Measurements from ENCODE around the gene FES.

Gene FES

DNA sequence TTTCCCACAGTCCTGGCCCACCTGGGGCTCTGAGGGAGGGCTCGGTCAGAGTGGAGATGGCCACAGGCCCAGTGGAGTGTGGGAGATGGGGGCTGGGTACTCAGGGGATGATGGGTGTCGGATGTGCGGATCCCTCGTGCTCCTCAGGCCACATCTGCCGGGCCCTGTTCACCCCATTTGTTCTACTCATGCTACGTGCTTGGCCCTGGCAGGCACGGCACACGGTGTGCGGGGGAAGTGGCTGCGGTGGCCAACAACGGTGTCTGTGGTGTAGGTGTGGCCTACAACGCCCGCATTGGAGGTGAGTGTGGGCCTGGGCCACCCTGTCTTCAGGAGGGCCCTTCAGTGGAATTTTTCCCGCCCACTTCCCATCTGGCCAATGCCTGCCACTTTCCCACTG lies 7.0 kb upstream of the FES start:
- no peak for DNase-seq

DNA sequence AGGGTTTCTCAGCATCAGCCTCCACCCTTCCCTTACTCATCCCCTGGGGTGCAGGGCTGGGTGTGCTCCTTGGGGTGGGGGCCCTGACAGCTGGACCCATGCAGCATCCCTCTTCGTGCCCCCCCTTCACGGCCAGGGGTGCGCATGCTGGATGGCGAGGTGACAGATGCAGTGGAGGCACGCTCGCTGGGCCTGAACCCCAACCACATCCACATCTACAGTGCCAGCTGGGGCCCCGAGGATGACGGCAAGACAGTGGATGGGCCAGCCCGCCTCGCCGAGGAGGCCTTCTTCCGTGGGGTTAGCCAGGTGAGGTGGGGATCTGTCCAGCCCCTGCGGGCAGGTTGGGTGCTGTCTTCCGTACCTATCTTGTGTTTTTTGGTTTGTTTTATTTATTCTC lies 6.3 kb upstream of the FES start:
- DNase-seq = no peak

DNA sequence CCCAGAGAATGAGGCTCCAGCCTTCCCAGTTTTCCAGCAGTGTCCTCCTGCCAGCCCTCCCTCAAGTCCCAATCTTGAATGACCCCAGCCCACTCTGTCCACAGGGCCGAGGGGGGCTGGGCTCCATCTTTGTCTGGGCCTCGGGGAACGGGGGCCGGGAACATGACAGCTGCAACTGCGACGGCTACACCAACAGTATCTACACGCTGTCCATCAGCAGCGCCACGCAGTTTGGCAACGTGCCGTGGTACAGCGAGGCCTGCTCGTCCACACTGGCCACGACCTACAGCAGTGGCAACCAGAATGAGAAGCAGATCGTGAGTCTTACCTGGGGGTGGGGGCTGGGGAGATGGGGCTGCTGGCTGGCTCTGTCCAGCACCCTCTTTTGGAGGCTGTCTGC lies 5.6 kb upstream of the FES start:
- no peak for DNase-seq

GRCh38 chr15:90879730-90880366 lies 4.5 kb upstream of the FES start:
- DNase-seq = no peak

- no peak for DNase-seq
Measured at GRCh38 chr15:90880381-90881145, 3.7 kb upstream of the FES start.

- no peak for DNase-seq
Measured at GRCh38 chr15:90881181-90881977, 2.9 kb upstream of the FES start.

- no peak for DNase-seq
Measured at GRCh38 chr15:90881978-90882721, 2.2 kb upstream of the FES start.

GRCh38 chr15:90882781-90883525 lies 1.4 kb upstream of the FES start:
- no peak for DNase-seq

- peak; percentile 22 for DNase-seq
Measured at GRCh38 chr15:90883526-90883975, 753 bp upstream of the FES start.

DNA sequence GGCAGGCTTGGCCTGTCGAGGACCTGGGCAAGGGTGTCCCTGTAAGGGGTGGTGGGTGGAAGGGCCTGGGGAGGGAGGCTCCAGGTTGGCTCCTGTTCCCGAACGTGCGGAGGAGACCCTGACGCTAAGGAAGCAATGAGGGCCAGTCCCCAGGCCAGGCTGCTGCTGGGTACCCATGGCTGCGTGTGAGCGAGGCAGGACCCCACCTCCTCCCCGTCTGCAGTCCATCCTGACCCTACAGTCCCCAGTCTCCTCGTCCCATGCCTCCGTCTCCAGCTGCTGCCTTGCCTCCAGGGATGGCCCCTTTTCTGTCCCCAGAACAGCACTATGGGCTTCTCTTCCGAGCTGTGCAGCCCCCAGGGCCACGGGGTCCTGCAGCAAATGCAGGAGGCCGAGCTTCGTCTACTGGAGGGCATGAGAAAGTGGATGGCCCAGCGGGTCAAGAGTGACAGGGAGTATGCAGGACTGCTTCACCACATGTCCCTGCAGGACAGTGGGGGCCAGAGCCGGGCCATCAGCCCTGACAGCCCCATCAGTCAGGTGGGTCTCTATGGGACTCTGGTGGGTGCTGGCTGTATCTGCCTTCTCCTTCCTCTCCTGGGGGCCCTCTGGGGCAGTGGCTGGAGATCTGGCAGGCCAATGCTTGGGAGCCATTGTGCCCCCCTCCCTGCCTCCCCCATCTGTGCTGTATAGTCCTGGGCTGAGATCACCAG lies 571 bp downstream of the FES start:
- no peak for DNase-seq

- DNase-seq = peak; percentile 86
Measured at GRCh38 chr15:90885432-90886290, 1.4 kb downstream of the FES start.

- DNase-seq = no peak
Measured at GRCh38 chr15:90886291-90886614, 1.9 kb downstream of the FES start.

DNA sequence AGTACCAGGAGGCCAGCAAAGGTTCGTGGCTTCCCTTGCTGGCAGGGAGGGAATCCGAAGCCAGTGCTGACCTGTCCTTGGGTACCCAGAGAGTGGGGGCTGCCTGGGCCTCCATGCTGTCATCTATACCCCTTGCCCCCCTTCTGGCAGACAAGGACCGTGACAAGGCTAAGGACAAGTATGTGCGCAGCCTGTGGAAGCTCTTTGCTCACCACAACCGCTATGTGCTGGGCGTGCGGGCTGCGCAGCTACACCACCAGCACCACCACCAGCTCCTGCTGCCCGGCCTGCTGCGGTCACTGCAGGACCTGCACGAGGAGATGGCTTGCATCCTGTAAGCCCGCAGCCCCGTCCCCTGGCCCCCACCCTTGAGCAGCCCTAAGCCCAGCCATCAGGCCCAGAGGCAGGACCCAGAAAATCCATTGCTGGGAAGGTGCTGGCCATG lies 2.8 kb downstream of the FES start:
- no peak for DNase-seq

GRCh38 chr15:90889313-90889730 lies 5.0 kb downstream of the FES start:
- DNase-seq = no peak

DNA sequence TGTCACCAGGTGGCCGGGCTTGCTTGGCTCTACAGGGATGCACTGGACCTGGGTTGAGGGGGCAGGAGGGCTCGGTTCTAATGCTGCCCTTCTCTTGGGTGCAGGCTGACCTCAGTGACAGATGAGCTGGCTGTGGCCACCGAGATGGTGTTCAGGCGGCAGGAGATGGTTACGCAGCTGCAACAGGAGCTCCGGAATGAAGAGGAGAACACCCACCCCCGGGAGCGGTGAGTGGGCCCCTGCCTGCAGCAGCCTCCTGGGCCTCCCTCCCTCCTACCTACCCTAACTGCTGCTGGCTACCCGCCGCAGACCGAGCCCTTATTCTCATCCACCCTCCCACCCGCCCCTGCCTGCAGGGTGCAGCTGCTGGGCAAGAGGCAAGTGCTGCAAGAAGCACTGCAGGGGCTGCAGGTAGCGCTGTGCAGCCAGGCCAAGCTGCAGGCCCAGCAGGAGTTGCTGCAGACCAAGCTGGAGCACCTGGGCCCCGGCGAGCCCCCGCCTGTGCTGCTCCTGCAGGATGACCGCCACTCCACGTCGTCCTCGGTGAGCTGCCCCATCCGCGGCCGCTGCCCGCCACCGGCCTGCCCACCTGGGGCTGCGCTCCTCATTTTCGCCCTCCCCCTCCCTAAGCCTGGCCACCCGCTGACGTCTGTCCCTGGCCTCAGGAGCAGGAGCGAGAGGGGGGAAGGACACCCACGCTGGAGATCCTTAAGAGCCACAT lies 5.6 kb downstream of the FES start:
- no peak for DNase-seq

DNA sequence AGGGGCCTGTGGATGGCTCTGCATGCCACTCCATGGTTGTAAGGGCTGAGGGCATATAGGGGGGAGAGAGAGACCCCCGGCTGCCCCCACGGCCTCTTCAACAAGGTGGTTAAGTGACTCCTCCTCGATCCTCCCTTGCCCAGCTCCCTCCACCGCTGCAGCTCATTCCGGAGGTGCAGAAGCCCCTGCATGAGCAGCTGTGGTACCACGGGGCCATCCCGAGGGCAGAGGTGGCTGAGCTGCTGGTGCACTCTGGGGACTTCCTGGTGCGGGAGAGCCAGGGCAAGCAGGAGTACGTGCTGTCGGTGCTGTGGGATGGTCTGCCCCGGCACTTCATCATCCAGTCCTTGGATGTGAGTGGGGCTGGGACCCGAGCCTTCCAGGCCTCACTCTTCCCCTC lies 6.5 kb downstream of the FES start:
- DNase-seq = no peak

- no peak for DNase-seq
Measured at GRCh38 chr15:90891346-90891949, 7.1 kb downstream of the FES start.

- DNase-seq = no peak
Measured at GRCh38 chr15:90892023-90892422, 7.7 kb downstream of the FES start.

GRCh38 chr15:90892498-90893174 lies 8.3 kb downstream of the FES start:
- DNase-seq = no peak

All from hematopoietic multipotent progenitor cell treated with erythropoietin and hydrocortisone succinate and interleukin-3 and kit ligand, for 8 days (in vitro differentiated cells).